Mesendoderm (in vitro differentiated cells): ENCODE results near the gene BOD1L1.

ENCODE experiments used
- DNase-seq: peaks from one replicate; pipeline ENCODE4 v3.0.0; 2013
- H2AK5ac ChIP-seq: 2 replicates; pipeline ENCODE4 v1.6.1; 2013; ENCODE audit warnings: low read length, inconsistent platforms
- H2BK120ac ChIP-seq: 2 replicates; pipeline ENCODE4 v1.6.1; 2013; ENCODE audit warnings: low read depth, mild to moderate bottlenecking, low read length, moderate library complexity, mixed read lengths
- H2BK15ac ChIP-seq: replicated peaks from 2 replicates; pipeline ENCODE4 v1.6.1; 2013; ENCODE audit warnings: low read depth, mild to moderate bottlenecking, moderate library complexity
- H2BK5ac ChIP-seq: 2 replicates; pipeline ENCODE4 v1.6.1; 2013; ENCODE audit warnings: low read length, inconsistent platforms
- H3K18ac ChIP-seq: 2 replicates; pipeline ENCODE4 v1.6.1; 2013; ENCODE audit warnings: mild to moderate bottlenecking, low read length, mixed read lengths
- H3K23ac ChIP-seq: one replicate; pipeline ENCODE4 v1.6.1; 2013; ENCODE audit warnings: low read length
- H3K27ac ChIP-seq: 2 replicates; pipeline ENCODE4 v1.5.1; 2013; ENCODE audit warnings: low read depth, mild to moderate bottlenecking, inconsistent platforms, low read length, moderate library complexity
- H3K27me3 ChIP-seq: 2 replicates; pipeline ENCODE4 v1.6.1; 2013; ENCODE audit warnings: low read length, control low read depth, mild to moderate bottlenecking, inconsistent platforms; ENCODE audit not compliant: insufficient read depth, poor library complexity
- H3K36me3 ChIP-seq: 2 replicates; pipeline ENCODE4 v1.6.1; 2013; ENCODE audit warnings: low read length, inconsistent platforms; ENCODE audit not compliant: control insufficient read depth, insufficient read depth
- H3K4ac ChIP-seq: one replicate; pipeline ENCODE4 v1.6.1; 2013; ENCODE audit warnings: low read depth, mild to moderate bottlenecking, low read length, moderate library complexity
- H3K4me1 ChIP-seq: 2 replicates; pipeline ENCODE4 v1.6.1; 2013; ENCODE audit warnings: low read depth, low read length, inconsistent platforms; ENCODE audit not compliant: control insufficient read depth
- H3K4me2 ChIP-seq: 2 replicates; pipeline ENCODE4 v1.6.1; 2013; ENCODE audit warnings: low read length
- H3K4me3 ChIP-seq: 2 replicates; pipeline ENCODE4 v1.5.1; 2013; ENCODE audit warnings: mild to moderate bottlenecking, low read length
- H3K56ac ChIP-seq: one replicate; pipeline ENCODE4 v1.6.1; 2013; ENCODE audit warnings: low read length
- H3K79me1 ChIP-seq: 2 replicates; pipeline ENCODE4 v1.6.1; 2013; ENCODE audit warnings: low read length, inconsistent platforms
- H3K79me2 ChIP-seq: 2 replicates; pipeline ENCODE4 v1.6.1; 2013; ENCODE audit warnings: mild to moderate bottlenecking, low read length; ENCODE audit not compliant: control insufficient read depth, insufficient read depth
- H3K9ac ChIP-seq: 2 replicates; pipeline ENCODE4 v1.6.1; 2013; ENCODE audit warnings: low read length, inconsistent platforms
- H4K5ac ChIP-seq: one replicate; pipeline ENCODE4 v1.6.1; 2013; ENCODE audit warnings: low read length
- H4K8ac ChIP-seq: one replicate; pipeline ENCODE4 v1.6.1; 2013; ENCODE audit warnings: low read depth, mild to moderate bottlenecking, control low read depth, low read length, moderate library complexity
- WGBS: extraction: QIAGEN DNeasy Blood & Tissue Kit; methylation state at CpG from one replicate; pipeline ENCODE4 v1.1.7; 2013; ENCODE audit warnings: low lambda C conversion rate, missing lambda C conversion rate; ENCODE audit not compliant: insufficient coverage; ENCODE audit errors: extremely low coverage; 5-methylcytosine and 5-hydroxymethylcytosine counted together

Gene BOD1L1

DNA sequence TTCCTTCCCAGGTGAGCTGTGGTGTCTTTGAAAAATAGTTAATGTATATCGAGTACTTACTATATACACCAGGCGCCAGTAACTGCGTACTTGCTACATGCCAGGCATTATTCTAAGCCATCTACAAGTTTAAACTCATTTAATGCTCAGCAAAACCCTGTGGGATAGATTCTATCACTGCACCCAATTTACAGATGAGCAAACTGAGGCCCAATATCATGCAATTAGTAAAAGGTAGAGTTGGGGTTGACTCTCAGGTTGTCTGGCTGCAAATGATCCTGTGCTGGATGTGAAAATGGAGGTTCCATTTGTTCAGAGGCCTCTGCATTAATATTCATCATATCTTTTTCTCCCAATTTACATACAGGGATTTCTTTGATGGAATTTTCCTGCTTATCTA lies 100.9 kb downstream of the BOD1L1 start:
- Histone ChIP-seq H3K4ac (no peak overlapping the region), H2BK5ac (no peak overlapping the region), H3K18ac (no peak overlapping the region), H2BK120ac (no peak overlapping the region), H3K4me2 (no peak overlapping the region), H3K4me3 (no peak overlapping the region), H3K9ac (no peak overlapping the region), H3K56ac (no peak overlapping the region), H3K4me1 (peaks cover 2% of the 10 kb centered on the region), H2AK5ac (no peak overlapping the region), H3K27ac (no peak overlapping the region), H4K5ac (no peak overlapping the region), H3K23ac (no peak overlapping the region), H3K79me2 (no peaks in the 10 kb centered on the region), H2BK15ac (no peak overlapping the region), H3K27me3 (peaks cover 82% of the 10 kb centered on the region), H3K36me3 (no peaks in the 10 kb centered on the region), H3K79me1 (no peaks in the 10 kb centered on the region), H4K8ac (no peak overlapping the region)
- no peak for DNase-seq
- no CpG with 5 or more reads among the region's 3 CpGs for WGBS

DNA sequence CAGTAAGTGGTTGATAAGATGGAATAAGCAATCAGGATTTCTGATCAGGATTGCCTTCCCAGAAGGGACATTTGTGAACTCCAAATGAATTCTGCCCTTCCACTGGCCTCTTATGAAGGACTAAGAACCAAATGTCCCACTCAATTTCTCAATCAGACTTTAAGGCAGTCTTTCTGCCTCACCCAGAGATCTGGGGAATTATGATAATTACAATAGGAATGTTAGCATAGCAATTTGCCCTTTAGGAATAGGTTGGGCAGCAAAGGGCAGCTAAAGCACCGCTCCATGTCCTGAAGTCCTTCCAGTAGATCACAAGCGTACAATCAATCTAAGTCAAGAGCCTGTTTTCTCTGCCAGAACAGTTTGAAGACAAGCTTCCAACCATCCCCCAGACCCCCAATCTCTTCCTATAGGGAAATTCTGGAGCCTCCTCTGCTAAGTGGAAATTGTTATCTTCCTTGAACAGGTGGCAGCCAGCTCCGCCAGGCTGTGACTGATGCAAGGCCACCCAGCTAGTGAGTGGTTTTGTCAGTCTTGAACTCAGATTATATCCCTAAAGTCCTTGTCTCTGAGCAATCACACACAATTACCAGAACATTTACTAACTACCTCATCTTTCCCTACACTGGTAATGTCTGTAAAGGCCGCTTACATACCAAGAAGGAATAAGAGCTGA lies 101.8 kb downstream of the BOD1L1 start:
- no peaks in the 10 kb centered on the region for H3K36me3 ChIP-seq
- H3K27ac ChIP-seq, result no peak overlapping the region
- H2BK15ac ChIP-seq, result no peak overlapping the region
- no peak overlapping the region for H3K23ac ChIP-seq
- H4K8ac ChIP-seq, result no peak overlapping the region
- no peak for DNase-seq
- H3K79me1 ChIP-seq, result no peaks in the 10 kb centered on the region
- peaks cover 82% of the 10 kb centered on the region for H3K27me3 ChIP-seq
- H3K79me2 ChIP-seq, result no peaks in the 10 kb centered on the region
- no peak overlapping the region for H2BK5ac ChIP-seq
- no peak overlapping the region for H4K5ac ChIP-seq
- WGBS, result no CpG with 5 or more reads among the region's 4 CpGs
- no peak overlapping the region for H3K9ac ChIP-seq
- H3K18ac ChIP-seq, result no peak overlapping the region
- H3K4ac ChIP-seq, result no peak overlapping the region
- H3K4me3 ChIP-seq, result no peak overlapping the region
- no peak overlapping the region for H3K4me2 ChIP-seq
- no peak overlapping the region for H2AK5ac ChIP-seq
- H3K4me1 ChIP-seq, result no peaks in the 10 kb centered on the region
- H2BK120ac ChIP-seq, result no peak overlapping the region
- no peak overlapping the region for H3K56ac ChIP-seq

DNA sequence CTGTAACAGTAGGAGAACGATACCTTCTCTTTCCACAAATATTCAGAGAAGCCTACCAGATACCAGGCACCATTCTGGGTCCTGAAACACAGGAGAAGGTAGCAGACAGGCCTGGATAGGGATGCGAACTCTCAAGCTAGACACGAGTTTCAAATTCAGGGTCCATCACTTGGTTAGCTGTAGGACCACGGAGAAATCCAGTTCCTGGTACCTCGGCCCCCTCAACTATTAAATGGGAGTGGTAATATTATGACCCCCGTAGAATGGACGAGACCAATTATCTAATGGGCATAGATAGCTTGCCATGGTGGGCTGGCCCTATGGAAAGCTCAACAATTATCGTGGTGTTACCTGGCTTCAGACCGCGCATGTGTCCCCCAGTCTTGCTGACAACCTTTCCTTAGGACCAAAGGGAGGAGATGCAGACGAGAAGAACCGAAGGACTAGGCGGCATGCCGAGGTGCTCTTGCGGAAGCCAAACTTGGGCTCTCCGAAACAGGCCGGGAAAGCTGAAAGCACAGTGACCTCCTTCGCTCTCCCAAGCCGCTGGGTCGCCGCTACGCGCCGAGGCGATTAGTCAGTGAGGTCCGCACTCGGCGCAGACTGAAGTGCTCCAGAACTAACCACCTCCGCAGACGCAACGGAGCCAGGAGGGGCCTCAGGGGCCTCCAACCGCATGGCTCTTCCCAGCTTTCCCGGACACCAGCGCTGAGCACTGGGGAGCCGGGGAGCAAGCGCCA lies 102.9 kb downstream of the BOD1L1 start:
- Histone ChIP-seq H3K4me2 (no peak overlapping the region), H2AK5ac (no peak overlapping the region), H3K27ac (no peak overlapping the region), H4K8ac (no peak overlapping the region), H3K36me3 (no peaks in the 10 kb centered on the region), H3K79me2 (no peaks in the 10 kb centered on the region), H2BK5ac (no peak overlapping the region), H3K4me3 (peak overlapping the region; percentile 56), H3K27me3 (peaks cover 76% of the 10 kb centered on the region), H3K9ac (no peak overlapping the region), H3K4me1 (no peaks in the 10 kb centered on the region), H2BK15ac (no peak overlapping the region), H3K18ac (no peak overlapping the region), H4K5ac (no peak overlapping the region), H3K56ac (no peak overlapping the region), H3K4ac (no peak overlapping the region), H2BK120ac (no peak overlapping the region), H3K79me1 (no peaks in the 10 kb centered on the region), H3K23ac (no peak overlapping the region)
- no CpG with 5 or more reads among the region's 36 CpGs for WGBS
- peak; percentile 74 for DNase-seq

DNA sequence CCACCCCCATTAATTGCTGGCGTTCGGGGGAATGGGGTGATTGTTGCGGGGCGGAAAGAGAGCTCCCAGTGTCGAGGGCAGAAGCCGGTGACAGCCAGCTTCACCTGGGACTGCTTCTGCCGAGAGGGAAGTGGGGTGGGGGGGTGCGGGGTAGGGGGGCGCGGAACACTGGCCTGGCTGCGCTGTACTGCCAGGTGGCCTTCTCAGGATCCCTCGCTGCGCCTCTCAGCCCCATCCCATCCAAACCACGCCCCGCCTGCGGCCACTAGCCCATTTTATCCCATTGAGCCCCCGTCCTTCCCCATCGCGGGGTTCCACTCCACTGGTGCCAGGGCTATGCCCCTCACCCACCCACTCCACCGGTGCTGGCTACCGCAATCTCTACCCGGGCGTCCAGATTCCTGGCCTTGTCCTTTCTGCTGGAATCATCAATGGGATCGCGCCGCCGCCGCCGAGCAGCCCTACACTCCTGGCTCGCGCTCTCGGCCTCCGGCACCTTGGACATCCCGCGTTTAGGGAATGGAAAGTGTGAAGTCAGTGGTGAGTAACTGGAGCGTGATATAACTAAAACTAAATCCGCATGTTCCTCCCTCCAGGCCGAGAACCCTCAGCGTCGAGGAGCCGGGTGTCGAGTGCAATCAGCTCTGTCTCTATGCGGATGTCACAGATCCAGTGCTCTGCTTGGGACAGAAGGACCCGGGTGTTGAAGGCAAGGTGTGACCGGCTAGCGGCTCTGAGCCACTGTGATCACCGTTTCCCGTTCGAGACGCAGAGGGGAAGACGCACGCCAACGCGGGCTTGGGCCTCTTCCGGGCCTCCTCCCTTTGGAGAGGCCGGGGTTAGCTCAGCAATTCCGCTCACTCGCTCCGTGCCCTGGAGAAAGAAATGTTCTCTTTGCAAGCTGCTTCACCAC lies 103.7 kb downstream of the BOD1L1 start:
- Histone ChIP-seq H3K79me1 (no peaks in the 10 kb centered on the region), H3K9ac (no peak overlapping the region), H3K27ac (no peak overlapping the region), H2BK15ac (no peak overlapping the region), H4K8ac (no peak overlapping the region), H3K27me3 (peaks cover 67% of the 10 kb centered on the region), H3K4me3 (peak overlapping the region; percentile 56), H3K79me2 (no peaks in the 10 kb centered on the region), H2BK5ac (no peak overlapping the region), H3K4me2 (no peak overlapping the region), H3K23ac (no peak overlapping the region), H4K5ac (no peak overlapping the region), H3K36me3 (no peaks in the 10 kb centered on the region), H3K18ac (no peak overlapping the region), H2BK120ac (no peak overlapping the region), H2AK5ac (no peak overlapping the region), H3K4ac (no peak overlapping the region), H3K56ac (no peak overlapping the region), H3K4me1 (no peaks in the 10 kb centered on the region)
- peak; percentile 58 for DNase-seq
- no CpG with 5 or more reads among the region's 59 CpGs for WGBS

DNA sequence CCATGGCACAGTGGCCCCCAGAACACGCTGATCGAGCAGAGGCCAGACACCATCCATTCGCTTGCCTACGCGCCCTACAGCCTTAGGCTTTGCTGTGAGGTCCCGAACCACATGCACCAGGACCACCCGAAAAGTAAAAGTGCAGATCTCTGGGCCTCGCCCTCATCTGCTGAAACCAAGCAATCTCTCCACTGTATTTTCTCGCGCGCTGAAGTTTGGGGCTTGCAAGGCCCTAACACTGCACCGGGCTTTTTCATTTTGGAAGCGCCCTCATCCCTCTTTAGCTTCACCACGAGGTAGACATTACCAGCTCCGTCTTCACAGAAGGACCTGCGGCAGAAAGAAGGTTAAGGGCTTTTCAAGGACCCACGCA lies 104.4 kb downstream of the BOD1L1 start:
- no peak overlapping the region for H4K8ac ChIP-seq
- no peak overlapping the region for H2BK5ac ChIP-seq
- no peaks in the 10 kb centered on the region for H3K79me2 ChIP-seq
- H3K27me3 ChIP-seq, result peaks cover 60% of the 10 kb centered on the region
- no peaks in the 10 kb centered on the region for H3K36me3 ChIP-seq
- H3K23ac ChIP-seq, result peak overlapping the region; percentile 16
- H2BK15ac ChIP-seq, result no peak overlapping the region
- no CpG with 5 or more reads among the region's 17 CpGs for WGBS
- H4K5ac ChIP-seq, result no peak overlapping the region
- no peaks in the 10 kb centered on the region for H3K79me1 ChIP-seq
- H3K9ac ChIP-seq, result no peak overlapping the region
- H3K4me3 ChIP-seq, result no peak overlapping the region
- H3K4ac ChIP-seq, result no peak overlapping the region
- H2AK5ac ChIP-seq, result no peak overlapping the region
- H3K4me1 ChIP-seq, result no peaks in the 10 kb centered on the region
- no peak overlapping the region for H2BK120ac ChIP-seq
- no peak overlapping the region for H3K27ac ChIP-seq
- DNase-seq, result no peak
- no peak overlapping the region for H3K56ac ChIP-seq
- H3K4me2 ChIP-seq, result peak overlapping the region; percentile 59
- no peak overlapping the region for H3K18ac ChIP-seq
